ENCODE data around the gene CLEC4E. TPM values are rescaled to one million over a fixed set of nuclear protein-coding genes. Genes with fewer than 3 reads are reported as not detected.
A peak's percentile ranks its signal among the peaks of the same experiment; 100 is the strongest.
"Not testable (repeated sequence)": the region's sequence is repeated elsewhere in the genome, so short reads cannot be mapped to it uniquely, and the experiment has no call there.

Gene CLEC4E
- total RNA-seq (2014; rRNA removed), result not detected in 2 replicates
- not detected for polyA plus RNA-seq (2012)

- DNase-seq (ENCODE audit: low read depth), result not testable (repeated sequence)
These were observed at the start of gene CLEC4E for GRCh38 chr12:8540831-8541230. CLEC4E (minus strand) TSS chr12:8540905; CDS start chr12:8540797, 108 bp downstream.

DNA sequence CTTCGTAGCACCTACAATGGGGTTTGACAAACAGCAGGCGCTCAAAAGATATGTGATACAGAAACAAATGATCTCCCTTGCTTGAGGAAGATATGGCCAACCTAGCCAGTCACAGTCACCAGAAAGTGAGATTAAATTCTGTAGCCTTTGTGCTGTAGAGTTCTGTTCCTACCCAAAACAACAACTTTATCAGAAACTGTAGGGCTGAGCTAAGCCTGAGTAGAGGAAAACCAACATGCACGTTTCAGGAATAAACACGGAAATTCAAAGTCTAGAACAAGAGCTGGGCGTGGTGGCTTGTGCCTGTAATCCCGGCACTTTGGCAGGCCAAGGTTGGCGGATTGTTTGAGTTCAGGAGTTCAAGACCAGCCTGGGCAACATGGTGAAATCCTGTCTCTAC lies 49.0 kb upstream of the CLEC4E start:
- no peak for DNase-seq (ENCODE audit: low read depth)

DNA sequence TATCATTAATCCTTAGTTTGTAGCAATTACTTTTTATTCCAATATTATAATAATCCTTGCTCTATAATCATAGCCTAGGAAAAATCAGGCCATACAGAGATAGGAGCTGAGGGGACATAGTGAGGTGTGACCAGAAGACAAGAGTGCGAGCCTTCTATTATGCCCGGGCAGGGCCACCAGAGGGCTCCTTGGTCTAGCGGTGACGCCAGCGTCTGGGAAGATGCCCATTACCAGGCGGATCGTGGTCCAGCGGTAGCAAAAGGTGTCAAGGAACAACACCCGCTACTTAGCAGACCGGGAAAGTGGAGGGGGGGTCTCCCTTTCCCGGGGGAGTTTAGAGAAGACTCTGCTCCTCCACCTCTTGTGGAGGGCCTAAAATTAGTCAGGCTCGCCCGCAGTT lies 43.8 kb upstream of the CLEC4E start:
- DNase-seq (ENCODE audit: low read depth), result not testable (repeated sequence)

GRCh38 chr12:8584004-8584403 lies 43.3 kb upstream of the CLEC4E start:
- no peak for DNase-seq (ENCODE audit: low read depth)

DNA sequence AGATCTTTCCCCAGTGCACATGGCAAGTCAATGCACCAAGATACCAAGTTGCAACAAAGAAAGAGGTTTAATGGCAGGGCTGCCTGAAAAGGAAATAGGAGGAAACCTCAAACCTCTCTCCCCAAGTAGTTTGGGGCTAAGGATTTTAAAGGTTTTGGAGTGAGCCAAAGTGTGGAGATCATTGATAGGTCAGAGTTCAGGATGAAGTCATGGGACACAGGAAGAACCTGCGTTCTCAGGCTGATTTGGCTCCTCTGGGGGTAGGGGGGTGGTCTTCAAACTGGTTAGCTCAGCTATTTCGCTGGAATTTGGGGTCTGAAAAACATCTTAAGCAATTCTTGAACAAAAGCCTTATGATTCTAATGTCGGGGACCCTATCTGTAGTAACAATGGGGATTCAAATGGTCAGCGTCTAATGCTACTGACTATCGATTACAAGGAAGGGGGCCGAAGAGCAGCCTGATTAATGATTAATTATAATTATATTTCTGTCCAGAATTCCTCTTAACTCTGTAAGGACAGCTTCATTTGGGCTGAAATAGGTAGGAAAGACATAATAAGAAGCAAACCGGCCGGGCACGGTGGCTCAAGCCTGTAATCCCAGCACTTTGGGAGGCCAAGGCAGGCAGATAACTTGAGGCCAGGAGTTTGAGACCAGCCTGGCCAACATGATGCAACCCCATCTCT lies 40.5 kb upstream of the CLEC4E start:
- no peak for DNase-seq (ENCODE audit: low read depth)

DNA sequence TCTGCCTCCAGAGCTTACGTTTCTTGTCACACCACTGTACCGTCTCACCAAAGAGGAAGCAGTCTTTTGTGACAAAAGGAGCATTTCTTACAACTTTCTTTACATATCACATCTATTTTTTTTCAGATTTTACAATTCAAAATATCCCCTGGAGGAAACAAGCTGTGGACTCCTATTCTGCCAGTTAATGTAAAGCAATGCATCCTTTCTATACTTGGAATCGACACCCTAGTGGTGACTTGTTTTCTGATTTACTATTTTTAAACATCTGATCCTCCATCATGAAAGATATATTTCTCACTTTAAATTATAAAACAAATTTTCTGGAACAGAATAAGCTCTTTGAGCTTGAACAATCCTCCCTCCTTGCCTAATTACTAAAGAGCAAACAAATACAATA lies 37.2 kb upstream of the CLEC4E start:
- DNase-seq (ENCODE audit: low read depth), result no peak

DNA sequence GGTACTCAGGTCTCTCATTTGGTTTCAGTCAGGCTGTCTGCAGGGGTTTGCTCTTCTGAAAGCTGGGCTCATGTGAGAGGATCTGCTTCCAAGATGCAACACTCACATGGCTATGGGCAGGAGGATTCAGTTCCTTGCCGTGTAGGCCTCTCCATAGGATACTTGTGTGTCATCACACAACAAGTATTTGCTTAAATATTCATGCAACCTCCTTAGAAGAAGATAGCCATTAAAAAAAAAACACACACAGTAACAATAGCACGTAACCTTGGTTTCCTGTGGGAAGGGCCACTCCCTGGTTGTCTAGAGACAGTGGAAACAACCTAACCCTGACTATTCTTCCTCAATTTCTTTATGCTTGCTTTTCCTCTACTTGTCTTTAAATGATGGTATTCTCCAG lies 31.8 kb upstream of the CLEC4E start:
- DNase-seq (ENCODE audit: low read depth), result no peak

DNA sequence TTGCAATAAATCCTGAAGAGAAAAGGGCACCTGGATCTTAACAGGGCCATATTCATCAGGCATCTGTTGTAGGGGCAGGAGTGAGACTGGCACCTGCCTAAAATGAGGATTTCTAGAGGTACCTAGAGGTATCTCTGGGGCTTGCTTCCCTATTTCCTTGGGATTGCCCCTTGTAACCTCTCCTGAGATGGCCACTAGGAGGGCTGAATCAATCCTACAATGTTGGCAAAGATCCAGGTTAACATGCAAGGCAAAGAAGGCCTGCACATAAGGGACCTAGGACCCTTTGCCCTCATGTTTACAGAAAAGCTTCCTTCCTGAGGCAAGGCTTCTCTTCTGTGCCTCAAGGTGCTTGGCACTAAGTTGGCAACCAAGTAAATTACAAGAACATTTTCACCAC lies 25.8 kb upstream of the CLEC4E start:
- DNase-seq (ENCODE audit: low read depth), result no peak

DNA sequence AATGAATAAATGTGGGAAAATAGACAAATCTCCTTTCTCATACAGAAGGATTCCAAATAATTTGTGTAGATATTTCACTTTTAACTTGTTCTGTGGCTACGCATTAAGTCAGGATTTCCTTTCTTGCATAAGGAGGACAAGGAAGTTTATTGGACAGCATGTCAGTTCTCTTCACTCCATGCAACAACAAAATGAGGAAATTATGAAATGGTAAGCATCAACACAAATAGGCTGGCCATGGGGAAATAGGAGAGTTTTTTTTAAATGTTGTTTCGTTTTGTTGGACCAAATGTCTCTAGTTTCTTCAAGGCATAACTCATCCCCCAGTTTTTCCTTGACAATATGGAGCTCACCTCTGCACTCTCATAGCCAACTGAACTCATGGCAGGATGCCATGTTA lies 25.3 kb upstream of the CLEC4E start:
- DNase-seq (ENCODE audit: low read depth), result not testable (repeated sequence)

- DNase-seq (ENCODE audit: low read depth), result no peak
These were observed 24.0 kb upstream of the CLEC4E start for GRCh38 chr12:8564656-8565055.

- DNase-seq (ENCODE audit: low read depth), result no peak
These were observed 22.7 kb upstream of the CLEC4E start for GRCh38 chr12:8563356-8563755.

GRCh38 chr12:8562310-8562709 lies 21.6 kb upstream of the CLEC4E start:
- no peak for DNase-seq (ENCODE audit: low read depth)

GRCh38 chr12:8561011-8561410 lies 20.3 kb upstream of the CLEC4E start:
- DNase-seq (ENCODE audit: low read depth), result no peak

DNA sequence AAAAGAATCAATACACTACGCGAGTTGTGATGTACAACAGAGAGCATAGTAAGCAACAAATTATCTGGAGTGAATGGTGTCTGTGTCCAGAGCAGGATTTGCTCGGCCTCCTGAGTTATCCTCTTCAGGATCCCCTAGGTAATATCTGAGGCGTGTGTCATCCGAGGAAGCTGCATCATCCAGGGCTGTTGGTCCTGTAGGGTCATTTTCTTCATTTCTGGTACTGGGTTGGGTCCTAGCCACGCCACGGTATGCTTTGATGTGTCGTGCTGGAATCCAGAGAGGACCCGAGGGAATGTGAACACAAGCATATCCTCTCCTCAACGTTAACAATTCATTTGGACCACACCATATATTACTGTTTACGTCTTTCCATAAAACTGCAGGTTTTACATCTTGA lies 19.0 kb upstream of the CLEC4E start:
- no peak for DNase-seq (ENCODE audit: low read depth)

GRCh38 chr12:8556531-8557097 lies 15.9 kb upstream of the CLEC4E start:
- no peak for DNase-seq (ENCODE audit: low read depth)

- peak; percentile 21 for DNase-seq (ENCODE audit: low read depth)
These were observed 13.9 kb upstream of the CLEC4E start for GRCh38 chr12:8554451-8555195.

- DNase-seq (ENCODE audit: low read depth), result no peak
These were observed 12.5 kb upstream of the CLEC4E start for GRCh38 chr12:8553088-8553627.

DNA sequence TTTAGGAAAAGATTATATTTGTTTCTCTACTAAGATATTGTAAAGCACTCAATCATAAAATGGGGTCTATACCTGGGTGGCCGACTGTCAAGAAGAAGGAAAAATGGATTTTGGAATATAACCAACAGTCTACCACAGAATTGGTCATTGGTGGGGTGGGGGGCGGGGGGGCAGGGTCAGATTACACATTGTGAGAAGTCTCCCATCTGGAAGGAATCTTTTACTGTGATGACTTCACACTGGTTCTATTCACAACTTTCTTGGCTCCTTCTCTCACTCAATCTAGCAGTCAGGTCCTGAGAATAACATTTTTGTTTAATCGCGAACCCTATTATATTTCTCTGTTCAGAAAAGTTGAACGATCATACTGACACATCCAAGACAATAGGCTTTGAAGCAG lies 8.7 kb upstream of the CLEC4E start:
- DNase-seq (ENCODE audit: low read depth), result no peak

GRCh38 chr12:8548192-8548591 lies 7.5 kb upstream of the CLEC4E start:
- no peak for DNase-seq (ENCODE audit: low read depth)

GRCh38 chr12:8547645-8548044 lies 6.9 kb upstream of the CLEC4E start:
- no peak for DNase-seq (ENCODE audit: low read depth)

- no peak for DNase-seq (ENCODE audit: low read depth)
These were observed 5.9 kb upstream of the CLEC4E start for GRCh38 chr12:8546591-8546990.

- DNase-seq (ENCODE audit: low read depth), result peak; percentile 50
These were observed 3.6 kb upstream of the CLEC4E start for GRCh38 chr12:8544295-8544694.

- DNase-seq (ENCODE audit: low read depth), result no peak
These were observed 857 bp upstream of the CLEC4E start for GRCh38 chr12:8541562-8541961.
